Measurements from ENCODE around the gene BMERB1. TPM values are rescaled to one million over a fixed set of nuclear protein-coding genes. Genes with fewer than 3 reads are reported as not detected.

Gene BMERB1
- total RNA-seq, 1 experiment from 2014 or later = 3.8 TPM

GRCh38 chr16:15611610-15612009 lies 177.2 kb downstream of the BMERB1 start:
- Histone ChIP-seq H3K9ac (ENCODE audit: low read length) (no peak overlapping the region), H4K20me1 (ENCODE audit: low read length) (no peaks in the 10 kb centered on the region), H2AFZ (ENCODE audit: low read length) (no peak overlapping the region), H3K27me3 (ENCODE audit: low read length) (no peaks in the 10 kb centered on the region), H3K9me3 (ENCODE audit: low read length) (no peaks in the 10 kb centered on the region), H3F3A (ENCODE audit: low read length, unreplicated experiment) (no peaks in the 10 kb centered on the region), H3K79me2 (ENCODE audit: low read length) (no peaks in the 10 kb centered on the region), H3K27ac (ENCODE audit: low read length) (no peak overlapping the region), H3K9me2 (replicated peaks; ENCODE audit: low read length) (no peaks in the 10 kb centered on the region), H3K4me2 (ENCODE audit: low read length) (no peak overlapping the region), H3K36me3 (ENCODE audit: low read depth, low read length) (peaks cover 7% of the 10 kb centered on the region; the same call in 1 of the 2 replicates), H3K4me1 (ENCODE audit: insufficient read depth, low read length) (peaks cover 12% of the 10 kb centered on the region), H3K4me3 (ENCODE audit: low read length) (no peak overlapping the region)
- no peak for TF ChIP-seq EZH2phosphoT487 (IDR thresholded peaks at IDR 0.05; ENCODE audit: borderline replicate concordance, low read length)
- no peak for TF ChIP-seq EZH2 (IDR thresholded peaks at IDR 0.05; ENCODE audit: low read length, unreplicated experiment)
- no peak for TF ChIP-seq CTCF (conservative IDR thresholded peaks at IDR 0.05; ENCODE audit: low read depth, low read length)
- POLR2A ChIA-PET (ENCODE audit: unreplicated experiment) = no interaction called here
- no TSS peak for BruUV-seq (replicated peaks)
- no peak for ATAC-seq
- DNase-seq = no peak
- intact Hi-C loops (cut with micrococcal nuclease) = no loop called here
- CTCF ChIA-PET = no interaction called here

- CTCF ChIA-PET = no interaction called here
- no peak overlapping the region; the same call in 1 of the 2 replicates for H2AFZ ChIP-seq (ENCODE audit: low read length)
- POLR2A ChIA-PET (ENCODE audit: unreplicated experiment) = interaction anchor here (0.6 kb wide), 1 partner anchor 29 kb away, joined by 8 read pairs; the partner anchor contains the start of gene MARF1
- no peaks in the 10 kb centered on the region for H4K20me1 ChIP-seq (ENCODE audit: low read length)
- no peak overlapping the region for H3K4me3 ChIP-seq (ENCODE audit: low read length)
- H3K4me1 ChIP-seq (ENCODE audit: insufficient read depth, low read length) = peaks cover 12% of the 10 kb centered on the region
- no peaks in the 10 kb centered on the region for H3K9me2 ChIP-seq (replicated peaks; ENCODE audit: low read length)
- ATAC-seq (peak; percentile 81), DNase-seq (peak; percentile 73)
- H3K27me3 ChIP-seq (ENCODE audit: low read length) = no peaks in the 10 kb centered on the region
- no peaks in the 10 kb centered on the region for H3F3A ChIP-seq (ENCODE audit: low read length, unreplicated experiment)
- H3K27ac ChIP-seq (ENCODE audit: low read length) = peak overlapping the region; percentile 29; the same call in 1 of the 2 replicates
- TF ChIP-seq EZH2phosphoT487 (IDR thresholded peaks at IDR 0.05; ENCODE audit: borderline replicate concordance, low read length) = no peak
- TF ChIP-seq EZH2 (IDR thresholded peaks at IDR 0.05; ENCODE audit: low read length, unreplicated experiment) = no peak
- TF ChIP-seq CTCF (conservative IDR thresholded peaks at IDR 0.05; ENCODE audit: low read depth, low read length) = no peak
- H3K9me3 ChIP-seq (ENCODE audit: low read length) = no peaks in the 10 kb centered on the region
- peaks cover 4% of the 10 kb centered on the region; the same call in 1 of the 2 replicates for H3K36me3 ChIP-seq (ENCODE audit: low read depth, low read length)
- H3K9ac ChIP-seq (ENCODE audit: low read length) = no peak overlapping the region
- no peaks in the 10 kb centered on the region for H3K79me2 ChIP-seq (ENCODE audit: low read length)
- no peak overlapping the region for H3K4me2 ChIP-seq (ENCODE audit: low read length)
- intact Hi-C loops (cut with micrococcal nuclease) = no loop called here
- no TSS peak for BruUV-seq (replicated peaks)
Measured at GRCh38 chr16:15613676-15614075, 179.3 kb downstream of the BMERB1 start.

DNA sequence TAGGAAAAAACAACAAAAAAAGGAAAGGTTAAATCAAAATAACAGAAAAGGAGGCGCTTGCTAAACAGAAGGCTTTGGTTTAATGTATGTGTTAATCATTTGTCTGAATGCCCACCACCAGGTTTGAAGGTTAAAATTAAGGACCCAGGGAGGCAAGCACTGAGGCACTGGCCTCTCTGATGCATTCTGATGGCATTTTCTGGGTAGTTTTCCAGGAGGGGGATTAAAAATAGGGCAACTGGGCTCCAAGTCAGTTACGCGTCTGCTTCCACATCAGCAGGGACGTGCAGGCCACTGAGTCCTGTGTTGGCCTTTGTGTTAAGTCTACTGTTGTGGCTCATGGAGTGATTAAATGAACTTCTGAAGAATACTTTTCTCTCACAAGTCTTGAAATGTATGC lies 181.6 kb downstream of the BMERB1 start:
- Histone ChIP-seq H3K9me3 (ENCODE audit: low read length) (no peaks in the 10 kb centered on the region), H3K9me2 (replicated peaks; ENCODE audit: low read length) (no peaks in the 10 kb centered on the region), H3K4me1 (ENCODE audit: insufficient read depth, low read length) (peaks cover 5% of the 10 kb centered on the region), H4K20me1 (ENCODE audit: low read length) (no peaks in the 10 kb centered on the region), H3K27me3 (ENCODE audit: low read length) (no peaks in the 10 kb centered on the region), H3K36me3 (ENCODE audit: low read depth, low read length) (no peaks in the 10 kb centered on the region; the same call in 1 of the 2 replicates), H2AFZ (ENCODE audit: low read length) (no peak overlapping the region), H3K27ac (ENCODE audit: low read length) (no peak overlapping the region), H3K4me2 (ENCODE audit: low read length) (no peak overlapping the region), H3K4me3 (ENCODE audit: low read length) (no peak overlapping the region), H3F3A (ENCODE audit: low read length, unreplicated experiment) (no peaks in the 10 kb centered on the region), H3K79me2 (ENCODE audit: low read length) (no peaks in the 10 kb centered on the region), H3K9ac (ENCODE audit: low read length) (no peak overlapping the region)
- BruUV-seq (replicated peaks) = no TSS peak
- ATAC-seq (no peak), DNase-seq (no peak)
- ChIA-PET POLR2A (ENCODE audit: unreplicated experiment) (no interaction called here), CTCF (no interaction called here)
- intact Hi-C loops (cut with micrococcal nuclease) = no loop called here
- TF ChIP-seq CTCF (conservative IDR thresholded peaks at IDR 0.05; ENCODE audit: low read depth, low read length) = no peak
- no peak for TF ChIP-seq EZH2 (IDR thresholded peaks at IDR 0.05; ENCODE audit: low read length, unreplicated experiment)
- no peak for TF ChIP-seq EZH2phosphoT487 (IDR thresholded peaks at IDR 0.05; ENCODE audit: borderline replicate concordance, low read length)
